ENCODE measurements around the gene NT5DC1.

Gene NT5DC1

DNA sequence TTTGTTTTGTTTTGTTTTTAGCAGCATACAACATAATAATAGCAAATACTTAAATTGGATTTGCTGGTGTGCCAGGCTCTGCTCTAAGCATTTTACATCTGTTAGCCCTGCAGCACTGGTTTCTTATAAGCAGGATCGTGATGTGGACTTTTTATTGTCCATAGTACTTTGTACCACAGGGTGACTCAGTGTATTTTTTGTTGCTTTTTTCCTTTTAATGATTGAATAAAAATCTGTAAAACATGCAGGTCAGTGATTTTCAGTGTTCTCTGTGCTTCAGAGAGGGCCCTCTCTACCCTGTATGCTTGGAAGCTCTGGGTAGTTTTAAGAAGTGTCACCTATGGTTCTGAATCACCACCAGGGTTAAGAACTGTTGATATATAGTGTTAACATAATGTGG is 4.0 kb downstream of the NT5DC1 start:
- Mint-ChIP-seq H3K36me3 (ENCODE audit: low read depth) (peaks cover 31% of the 10 kb centered on the region), H3K4me1 (ENCODE audit: low read depth) (peaks cover 60% of the 10 kb centered on the region), H3K9me3 (no peaks in the 10 kb centered on the region), H3K4me3 (no peak overlapping the region), H3K27ac (no peak overlapping the region), H3K27me3 (no peaks in the 10 kb centered on the region)

DNA sequence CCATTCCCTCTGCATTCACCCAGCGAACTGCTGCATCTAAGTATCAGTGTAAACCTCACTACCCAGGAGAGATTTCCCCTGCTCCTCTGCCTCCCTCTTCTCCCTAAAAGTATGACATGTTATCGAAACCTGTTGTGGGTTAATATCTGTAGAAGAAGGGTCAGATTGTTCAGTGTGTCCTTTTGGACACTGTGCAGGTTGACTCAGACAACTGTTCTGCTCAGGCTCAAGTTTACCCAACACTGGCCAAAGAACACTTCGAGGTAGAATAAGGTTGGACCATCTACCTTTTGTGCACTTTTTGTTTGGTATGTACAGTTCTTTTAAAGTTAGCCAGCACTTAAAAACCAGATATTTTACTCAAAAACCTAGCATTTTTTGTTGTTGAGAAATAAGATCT is 4.6 kb downstream of the NT5DC1 start:
- Mint-ChIP-seq H3K27me3 (no peaks in the 10 kb centered on the region), H3K4me1 (ENCODE audit: low read depth) (peaks cover 54% of the 10 kb centered on the region), H3K4me3 (no peak overlapping the region), H3K27ac (no peak overlapping the region), H3K36me3 (ENCODE audit: low read depth) (peaks cover 34% of the 10 kb centered on the region), H3K9me3 (no peaks in the 10 kb centered on the region)

DNA sequence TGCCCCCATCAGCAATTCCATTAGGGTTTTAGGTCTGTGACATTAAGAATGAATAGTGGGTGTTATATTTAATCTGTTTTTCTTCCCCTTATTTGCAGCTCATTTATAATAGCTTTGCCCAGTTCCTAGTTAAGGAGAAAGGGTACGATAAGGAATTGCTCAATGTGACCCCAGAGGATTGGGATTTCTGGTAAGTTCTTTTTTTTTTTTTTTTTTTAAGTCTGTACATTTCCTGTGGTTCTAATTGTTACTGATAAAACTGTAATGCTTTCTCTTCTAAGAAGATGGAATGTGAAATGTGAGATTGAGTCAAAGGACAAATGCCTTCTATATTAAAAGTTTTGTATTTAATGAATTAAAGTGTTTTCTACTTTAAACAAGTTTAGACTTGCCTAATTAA is 5.5 kb downstream of the NT5DC1 start:
- no peak overlapping the region for H3K27ac Mint-ChIP-seq
- H3K27me3 Mint-ChIP-seq, result no peaks in the 10 kb centered on the region
- no peak overlapping the region for H3K4me3 Mint-ChIP-seq
- no peaks in the 10 kb centered on the region for H3K9me3 Mint-ChIP-seq
- H3K36me3 Mint-ChIP-seq (ENCODE audit: low read depth), result peaks cover 40% of the 10 kb centered on the region
- H3K4me1 Mint-ChIP-seq (ENCODE audit: low read depth), result peaks cover 50% of the 10 kb centered on the region

DNA sequence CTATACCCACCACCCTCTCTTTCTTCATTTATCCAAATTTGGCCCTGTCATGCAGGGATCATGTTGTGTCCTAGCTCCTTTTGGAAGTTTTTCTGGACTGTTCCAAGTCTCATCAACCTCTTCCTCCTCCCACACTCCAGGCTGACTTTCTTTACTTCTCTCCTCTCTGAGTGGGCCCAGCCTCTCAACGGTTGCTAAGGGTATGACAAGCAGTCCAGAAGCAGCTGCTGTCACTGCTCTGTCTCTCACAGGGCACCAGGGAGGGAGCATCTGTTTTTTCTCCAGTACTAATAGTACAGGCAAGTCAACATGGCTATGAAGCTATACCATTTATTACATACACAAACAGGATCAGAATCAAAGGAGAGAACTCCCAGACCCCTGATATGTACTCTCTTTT is 8.2 kb downstream of the NT5DC1 start:
- H3K4me1 Mint-ChIP-seq (ENCODE audit: low read depth), result peaks cover 25% of the 10 kb centered on the region
- H3K27me3 Mint-ChIP-seq, result no peaks in the 10 kb centered on the region
- no peak overlapping the region for H3K27ac Mint-ChIP-seq
- H3K36me3 Mint-ChIP-seq (ENCODE audit: low read depth), result peaks cover 45% of the 10 kb centered on the region
- no peaks in the 10 kb centered on the region for H3K9me3 Mint-ChIP-seq
- no peak overlapping the region for H3K4me3 Mint-ChIP-seq

DNA sequence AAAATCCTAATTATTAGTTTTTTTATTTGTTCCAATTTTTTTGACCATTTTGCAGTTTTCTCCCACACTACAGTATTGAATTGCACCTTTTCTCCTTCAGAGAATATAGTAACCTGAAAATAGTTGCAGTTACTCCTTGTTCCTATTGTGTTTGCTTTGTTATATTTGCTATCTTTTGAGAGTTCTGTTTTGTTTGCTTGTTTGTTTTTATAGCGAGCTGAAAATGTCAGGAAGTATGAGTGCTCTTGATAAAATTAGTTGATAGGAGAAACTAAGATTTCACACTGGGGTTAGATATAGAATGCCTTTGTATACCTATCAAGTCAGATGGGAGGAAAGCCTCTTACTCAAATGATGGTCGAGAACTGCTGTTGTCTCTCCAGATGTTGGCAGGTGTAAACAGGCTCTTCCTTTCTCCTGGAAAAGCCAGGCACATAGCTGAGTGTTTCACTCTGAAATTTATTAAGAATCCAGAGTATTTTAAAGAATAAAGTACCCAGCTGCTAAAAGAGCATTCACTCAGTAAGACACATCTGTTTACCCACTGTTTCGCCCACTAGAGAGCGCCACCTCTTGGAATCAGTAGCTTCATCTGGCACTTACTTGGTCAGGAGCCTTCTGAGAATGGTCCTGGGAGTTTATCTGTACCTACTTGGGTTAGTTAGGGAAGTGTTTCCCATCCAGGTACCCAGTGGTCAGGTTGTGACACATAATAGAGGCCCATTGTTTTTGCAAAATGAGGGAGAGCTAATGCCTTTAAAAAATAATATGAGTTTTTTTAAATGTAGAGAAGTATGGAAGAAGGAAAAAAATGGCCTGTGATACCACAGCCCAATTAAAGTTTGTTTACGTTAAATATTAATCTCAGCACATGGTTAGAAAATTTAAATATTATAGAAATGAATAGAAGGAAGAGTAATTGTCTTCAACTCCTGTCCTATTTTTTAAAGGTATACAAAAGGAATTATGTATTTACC is 11.2 kb downstream of the NT5DC1 start:
- no peak overlapping the region for H3K4me3 Mint-ChIP-seq
- H3K27me3 Mint-ChIP-seq, result no peaks in the 10 kb centered on the region
- no peaks in the 10 kb centered on the region for H3K9me3 Mint-ChIP-seq
- H3K36me3 Mint-ChIP-seq (ENCODE audit: low read depth), result peaks cover 73% of the 10 kb centered on the region
- no peaks in the 10 kb centered on the region for H3K4me1 Mint-ChIP-seq (ENCODE audit: low read depth)
- H3K27ac Mint-ChIP-seq, result no peak overlapping the region

DNA sequence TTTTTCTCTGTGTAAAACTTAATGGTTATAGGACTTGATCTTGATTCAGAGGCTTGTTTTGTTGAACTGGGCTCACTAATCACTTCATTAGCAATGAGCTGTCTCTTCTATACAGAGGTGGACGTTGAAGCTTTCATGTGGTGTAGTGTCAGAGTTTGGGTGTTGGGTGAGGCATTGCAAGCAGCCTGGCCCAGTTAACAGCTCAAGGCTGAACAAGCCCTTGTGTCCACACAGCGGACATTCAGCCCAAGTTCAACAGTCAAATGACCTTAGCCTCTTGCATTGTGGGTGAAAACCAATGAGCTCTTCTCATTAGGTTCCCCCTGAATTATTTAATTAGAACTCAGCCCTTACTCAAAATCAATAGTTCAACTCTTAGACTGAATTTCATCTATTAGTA is 12.7 kb downstream of the NT5DC1 start:
- no peaks in the 10 kb centered on the region for H3K9me3 Mint-ChIP-seq
- peaks cover 77% of the 10 kb centered on the region for H3K36me3 Mint-ChIP-seq (ENCODE audit: low read depth)
- H3K27ac Mint-ChIP-seq, result no peak overlapping the region
- H3K27me3 Mint-ChIP-seq, result no peaks in the 10 kb centered on the region
- no peaks in the 10 kb centered on the region for H3K4me1 Mint-ChIP-seq (ENCODE audit: low read depth)
- H3K4me3 Mint-ChIP-seq, result no peak overlapping the region

DNA sequence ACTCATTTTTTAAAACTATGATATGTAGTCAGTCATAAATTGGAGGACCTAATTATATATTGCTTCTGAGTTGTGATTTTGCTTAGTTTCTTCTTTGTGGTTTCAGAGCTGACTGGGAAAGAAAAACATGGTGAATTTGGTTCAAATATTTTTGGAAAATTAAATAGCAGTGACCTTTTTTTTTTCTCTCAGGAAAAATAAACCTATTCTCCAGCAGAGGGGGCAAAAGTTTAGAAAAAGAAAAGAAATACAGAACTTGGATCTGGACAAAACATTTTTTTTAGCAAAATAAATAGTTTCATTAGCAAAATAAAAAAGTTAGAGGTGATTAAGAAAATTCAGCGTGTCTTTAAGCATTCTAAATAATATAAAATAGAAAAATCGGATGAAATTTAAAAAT is 15.1 kb downstream of the NT5DC1 start:
- Mint-ChIP-seq H3K27ac (no peak overlapping the region), H3K9me3 (no peaks in the 10 kb centered on the region), H3K36me3 (ENCODE audit: low read depth) (peaks cover 69% of the 10 kb centered on the region), H3K4me3 (no peak overlapping the region), H3K4me1 (ENCODE audit: low read depth) (no peaks in the 10 kb centered on the region), H3K27me3 (no peaks in the 10 kb centered on the region)

DNA sequence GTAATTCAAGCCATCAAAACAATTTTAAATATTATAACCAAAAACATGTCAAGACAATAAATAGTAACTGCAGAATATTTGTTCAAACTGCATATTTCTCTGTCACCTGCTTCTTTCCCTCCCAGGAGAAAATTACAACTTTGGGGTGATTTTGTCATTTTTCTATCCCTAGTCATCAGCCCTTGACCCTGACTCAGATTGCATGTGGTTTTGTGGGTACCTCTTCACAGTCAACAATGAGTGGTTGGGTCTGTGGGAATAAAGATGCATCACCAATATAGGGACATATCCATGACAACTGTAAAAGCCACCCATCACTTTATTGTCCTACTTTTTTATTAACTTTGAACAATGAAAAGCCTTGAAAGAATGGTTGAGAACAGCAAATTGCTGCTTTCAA is 18.0 kb downstream of the NT5DC1 start:
- no peaks in the 10 kb centered on the region for H3K27me3 Mint-ChIP-seq
- H3K27ac Mint-ChIP-seq, result no peak overlapping the region
- H3K36me3 Mint-ChIP-seq (ENCODE audit: low read depth), result peaks cover 55% of the 10 kb centered on the region

DNA sequence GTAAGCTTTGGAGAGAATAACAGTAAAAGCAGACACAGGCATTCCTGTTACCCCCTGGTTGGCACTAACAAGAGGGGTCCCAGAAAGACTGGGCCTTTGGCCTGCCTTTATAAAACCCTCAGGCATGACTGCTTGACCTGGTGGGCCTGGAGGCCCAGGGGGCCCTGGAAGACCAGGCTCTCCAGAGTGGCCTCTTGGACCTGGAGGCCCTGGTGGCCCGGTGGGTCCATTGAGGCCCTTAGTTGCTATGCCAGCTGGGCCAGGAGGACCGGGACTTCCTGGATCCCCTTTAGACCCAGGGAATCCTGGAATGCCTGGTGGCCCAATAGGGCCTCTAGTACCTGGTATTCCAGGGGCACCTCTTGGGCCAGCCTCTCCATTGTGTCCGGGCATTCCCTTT is 19.8 kb downstream of the NT5DC1 start:
- Mint-ChIP-seq H3K4me1 (ENCODE audit: low read depth) (no peaks in the 10 kb centered on the region), H3K27ac (no peak overlapping the region), H3K4me3 (no peak overlapping the region), H3K36me3 (ENCODE audit: low read depth) (peaks cover 38% of the 10 kb centered on the region), H3K27me3 (no peaks in the 10 kb centered on the region), H3K9me3 (no peaks in the 10 kb centered on the region)

More for the DNA sequence above, 18.0 kb downstream of the NT5DC1 start:
- Mint-ChIP-seq H3K4me1 (ENCODE audit: low read depth) (no peaks in the 10 kb centered on the region), H3K4me3 (no peak overlapping the region), H3K9me3 (no peaks in the 10 kb centered on the region)

DNA sequence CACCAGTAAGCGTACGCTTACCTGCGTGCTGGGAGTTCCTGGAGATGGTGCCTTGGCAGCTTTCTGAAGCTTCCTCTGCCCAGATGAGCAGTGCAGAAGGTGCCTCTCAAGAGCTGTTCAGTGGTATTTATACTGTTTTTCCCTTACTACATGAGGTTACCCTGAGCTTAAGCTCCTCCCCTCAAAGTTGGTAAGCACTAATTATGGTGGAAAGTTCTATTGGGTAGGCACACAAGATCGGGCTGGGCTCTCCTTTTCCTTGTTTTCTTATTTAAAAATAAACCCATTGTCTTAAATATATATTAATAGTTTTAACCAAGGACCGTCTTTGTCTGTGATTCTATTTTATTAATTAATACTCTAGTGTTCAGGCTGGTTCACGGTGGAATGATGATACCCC is 25.4 kb downstream of the NT5DC1 start, which contains the start of gene COL10A1:
Gene COL10A1 (minus strand): TSS at position 101 of the 400 bp plus-strand sequence. CDS start 640 bp downstream, outside the sequence.
- no peaks in the 10 kb centered on the region for H3K9me3 Mint-ChIP-seq
- no peak within 1 kb of the TSS for H3K4me3 Mint-ChIP-seq
- H3K27ac Mint-ChIP-seq, result no peak within 1 kb of the TSS
- no peaks in the 10 kb centered on the region for H3K4me1 Mint-ChIP-seq (ENCODE audit: low read depth)
- H3K36me3 Mint-ChIP-seq (ENCODE audit: low read depth), result peaks cover 13% of the 10 kb centered on the region
- H3K27me3 Mint-ChIP-seq, result no peaks in the 10 kb centered on the region

DNA sequence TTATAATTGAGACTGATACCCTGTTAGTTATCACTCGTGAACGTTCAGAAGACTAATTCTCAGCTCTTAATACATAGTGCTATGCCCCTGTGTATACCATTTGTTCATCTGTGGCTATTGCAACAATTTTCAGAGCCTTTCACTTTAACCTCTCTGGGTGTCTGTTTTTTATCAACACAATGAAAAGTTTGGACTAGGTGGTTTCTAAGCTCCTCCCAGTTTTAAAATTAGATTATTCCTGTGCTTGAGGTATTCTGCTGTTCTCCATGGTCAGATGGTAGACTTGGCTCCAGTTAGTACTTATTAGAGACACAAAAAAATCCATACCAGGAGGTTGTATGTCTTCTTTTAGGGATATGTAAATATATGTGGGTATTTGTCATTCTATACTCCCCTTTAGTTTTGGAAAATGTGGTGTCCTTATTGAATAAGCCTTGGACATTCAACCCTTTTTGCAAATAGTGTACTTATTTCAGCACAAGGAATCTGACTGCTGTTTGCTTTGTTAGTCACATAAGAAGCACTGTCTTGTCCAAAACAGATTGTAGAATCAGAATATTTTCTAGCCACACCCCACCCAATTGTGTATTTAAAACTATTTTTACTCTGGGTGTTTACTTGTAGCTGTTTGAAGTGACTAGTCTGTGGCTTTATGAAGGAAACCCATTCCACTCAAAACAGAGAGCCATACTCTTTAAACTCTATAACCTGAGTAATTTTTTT is 27.3 kb downstream of the NT5DC1 start:
- Mint-ChIP-seq H3K27me3 (no peaks in the 10 kb centered on the region), H3K4me3 (no peak overlapping the region), H3K4me1 (ENCODE audit: low read depth) (no peaks in the 10 kb centered on the region), H3K27ac (no peak overlapping the region), H3K9me3 (no peaks in the 10 kb centered on the region), H3K36me3 (ENCODE audit: low read depth) (peaks cover 22% of the 10 kb centered on the region)

DNA sequence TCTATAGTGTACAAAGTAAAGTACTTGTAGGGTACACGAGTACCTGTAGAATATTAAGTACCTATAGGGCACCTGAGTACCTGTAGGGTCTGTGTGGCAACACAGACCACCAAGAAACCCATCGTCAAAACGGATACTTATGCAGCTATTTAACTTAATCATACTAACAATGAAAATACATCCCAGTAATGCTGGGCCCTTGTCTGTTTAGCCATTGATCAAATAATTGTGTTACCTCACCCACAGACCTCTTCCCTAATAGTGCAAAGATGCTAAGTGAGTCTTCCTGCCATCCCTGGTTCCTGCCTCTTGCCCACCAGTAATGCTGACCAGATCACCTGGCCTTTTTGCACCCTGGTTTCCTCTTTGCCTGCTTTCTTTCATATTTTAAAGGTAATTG is 32.8 kb downstream of the NT5DC1 start:
- H3K4me3 Mint-ChIP-seq, result no peak overlapping the region
- no peaks in the 10 kb centered on the region for H3K9me3 Mint-ChIP-seq
- H3K36me3 Mint-ChIP-seq (ENCODE audit: low read depth), result peaks cover 26% of the 10 kb centered on the region
- H3K27me3 Mint-ChIP-seq, result no peaks in the 10 kb centered on the region
- peaks cover 15% of the 10 kb centered on the region for H3K4me1 Mint-ChIP-seq (ENCODE audit: low read depth)
- H3K27ac Mint-ChIP-seq, result no peak overlapping the region

DNA sequence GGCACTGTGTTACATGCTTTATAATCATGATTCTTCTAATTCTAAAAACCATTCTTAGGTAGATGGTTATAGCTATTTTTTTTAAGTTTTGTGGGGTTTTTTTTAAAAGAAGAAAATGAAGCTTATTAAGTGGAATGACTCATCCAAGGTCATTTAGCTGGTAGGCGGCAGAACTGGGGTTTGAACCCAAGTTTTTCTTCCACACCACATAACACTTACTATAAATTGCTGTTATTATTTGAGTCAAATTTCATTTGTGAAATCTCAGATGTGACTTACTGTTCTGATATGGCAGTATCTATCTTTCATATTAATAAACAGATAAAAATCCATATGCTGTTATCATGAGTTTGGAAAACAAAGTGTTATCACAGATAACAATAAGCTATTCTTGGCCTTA is 35.7 kb downstream of the NT5DC1 start:
- Mint-ChIP-seq H3K36me3 (ENCODE audit: low read depth) (peaks cover 27% of the 10 kb centered on the region), H3K27me3 (no peaks in the 10 kb centered on the region), H3K4me3 (no peak overlapping the region), H3K27ac (no peak overlapping the region), H3K9me3 (no peaks in the 10 kb centered on the region), H3K4me1 (ENCODE audit: low read depth) (peaks cover 15% of the 10 kb centered on the region)

DNA sequence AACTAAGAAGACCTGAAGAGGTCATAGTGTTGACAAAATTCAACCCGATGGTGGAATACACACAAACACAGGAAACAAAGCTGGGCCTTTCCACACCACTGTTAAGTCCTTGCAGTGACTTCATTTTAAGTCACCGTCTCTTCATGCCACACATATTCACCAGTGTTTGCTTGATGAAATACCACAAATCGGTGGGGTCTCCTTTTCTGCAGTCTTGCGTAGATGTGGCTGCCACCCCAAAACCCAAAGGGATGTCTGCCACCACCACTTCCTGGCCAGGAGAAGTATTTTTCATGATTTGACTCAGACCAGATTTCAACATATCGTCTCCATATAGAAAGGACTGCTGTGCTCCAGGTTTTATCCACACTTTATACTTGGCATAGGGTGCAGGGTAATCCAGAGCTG is 36.3 kb downstream of the NT5DC1 start:
- H3K4me1 Mint-ChIP-seq (ENCODE audit: low read depth), result peaks cover 15% of the 10 kb centered on the region
- no peak overlapping the region for H3K4me3 Mint-ChIP-seq
- peaks cover 24% of the 10 kb centered on the region for H3K36me3 Mint-ChIP-seq (ENCODE audit: low read depth)
- H3K27me3 Mint-ChIP-seq, result no peaks in the 10 kb centered on the region
- peak overlapping the region; percentile 56 for H3K27ac Mint-ChIP-seq
- H3K9me3 Mint-ChIP-seq, result no peaks in the 10 kb centered on the region

DNA sequence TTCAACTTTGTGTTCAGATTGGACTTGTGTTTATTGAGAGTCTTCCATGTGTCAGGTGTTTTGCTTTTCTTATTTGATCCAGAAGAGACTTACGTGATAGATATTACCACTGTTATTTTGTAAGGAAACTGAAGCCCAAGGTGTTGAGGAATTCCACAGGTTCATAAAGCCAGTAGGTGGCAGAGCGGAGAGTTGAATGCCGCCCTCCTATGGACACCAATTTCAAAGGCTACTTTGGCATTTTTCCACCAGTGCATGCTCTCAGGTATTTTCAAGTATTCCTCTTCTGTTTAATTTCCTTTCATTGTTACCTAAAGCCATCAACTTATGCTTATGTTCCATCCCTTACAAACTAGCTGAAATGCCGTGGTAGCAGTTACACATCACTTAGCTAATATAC is 39.3 kb downstream of the NT5DC1 start:
- Mint-ChIP-seq H3K9me3 (no peaks in the 10 kb centered on the region), H3K4me3 (no peak overlapping the region), H3K27ac (no peak overlapping the region), H3K36me3 (ENCODE audit: low read depth) (peaks cover 15% of the 10 kb centered on the region), H3K27me3 (no peaks in the 10 kb centered on the region), H3K4me1 (ENCODE audit: low read depth) (peaks cover 15% of the 10 kb centered on the region)

Measured in stimulated activated naive CD8-positive, alpha-beta T cell treated with anti-CD3 and anti-CD28 coated beads, Interleukin-15, Interleukin-2, amounts not matched to agents 100 ng/mL and 50 ng/mL, for 24 hours (primary cell).